Fibroblast of pulmonary artery (primary cell): ENCODE measurements around the gene TRIM65.
"Not testable (repeated sequence)": the region's sequence is repeated elsewhere in the genome, so short reads cannot be mapped to it uniquely, and the experiment has no call there.

ENCODE experiments used
- DNase-seq: peaks from one replicate; pipeline ENCODE4 v3.0.0-alpha.2; 2010; ENCODE audit warnings: low read depth
- H3K4me3 ChIP-seq: replicated peaks from 2 replicates; pipeline ENCODE4 v1.5.1; 2011; ENCODE audit warnings: low read depth, mild to moderate bottlenecking, control low read depth, low read length, moderate library complexity
- CTCF ChIP-seq: IDR thresholded peaks from 2 replicates; pipeline ENCODE4 v1.5.1; 2011; ENCODE audit warnings: mild to moderate bottlenecking, control low read depth, low read length, inconsistent platforms; ENCODE audit errors: missing control alignments

TRIM65 gene

DNA sequence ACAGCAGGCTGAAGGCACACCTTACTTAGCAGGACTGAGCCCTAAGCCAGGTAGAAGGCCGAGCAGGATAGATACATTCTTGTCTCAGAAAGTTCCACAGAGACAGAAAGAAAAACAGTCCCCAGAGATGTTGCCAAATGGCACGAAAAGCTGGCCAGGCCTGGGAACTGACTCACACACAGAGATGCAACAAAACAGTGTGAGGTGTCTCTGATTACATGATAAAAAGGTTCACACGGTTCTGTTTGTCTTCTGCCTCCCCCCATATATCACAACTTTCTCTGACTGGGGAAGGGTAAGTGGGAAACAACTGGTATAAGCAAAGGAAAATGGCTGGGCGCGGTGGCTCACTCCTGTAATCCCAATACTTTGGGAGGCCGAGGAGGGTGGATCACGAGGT lies 43.3 kb downstream of the TRIM65 start:
- no peak overlapping the region for H3K4me3 ChIP-seq
- peak; percentile 59 for DNase-seq
- TF ChIP-seq CTCF = no peak

DNA sequence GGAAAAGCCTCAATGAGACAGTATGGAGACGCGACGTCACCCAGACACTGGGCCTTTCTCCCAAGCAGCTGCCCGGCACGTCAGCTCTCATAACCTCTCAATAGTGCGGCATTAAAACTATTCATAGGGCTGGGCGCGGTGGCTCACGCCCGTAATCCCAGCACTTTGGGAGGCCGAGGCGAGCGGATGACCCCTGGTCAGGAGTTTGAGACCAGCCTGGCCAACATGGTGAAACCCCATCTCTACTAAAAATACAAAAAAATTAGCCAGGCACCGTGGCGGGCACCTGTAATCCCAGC lies 45.1 kb downstream of the TRIM65 start:
- H3K4me3 ChIP-seq, DNase-seq: not testable (repeated sequence)

DNA sequence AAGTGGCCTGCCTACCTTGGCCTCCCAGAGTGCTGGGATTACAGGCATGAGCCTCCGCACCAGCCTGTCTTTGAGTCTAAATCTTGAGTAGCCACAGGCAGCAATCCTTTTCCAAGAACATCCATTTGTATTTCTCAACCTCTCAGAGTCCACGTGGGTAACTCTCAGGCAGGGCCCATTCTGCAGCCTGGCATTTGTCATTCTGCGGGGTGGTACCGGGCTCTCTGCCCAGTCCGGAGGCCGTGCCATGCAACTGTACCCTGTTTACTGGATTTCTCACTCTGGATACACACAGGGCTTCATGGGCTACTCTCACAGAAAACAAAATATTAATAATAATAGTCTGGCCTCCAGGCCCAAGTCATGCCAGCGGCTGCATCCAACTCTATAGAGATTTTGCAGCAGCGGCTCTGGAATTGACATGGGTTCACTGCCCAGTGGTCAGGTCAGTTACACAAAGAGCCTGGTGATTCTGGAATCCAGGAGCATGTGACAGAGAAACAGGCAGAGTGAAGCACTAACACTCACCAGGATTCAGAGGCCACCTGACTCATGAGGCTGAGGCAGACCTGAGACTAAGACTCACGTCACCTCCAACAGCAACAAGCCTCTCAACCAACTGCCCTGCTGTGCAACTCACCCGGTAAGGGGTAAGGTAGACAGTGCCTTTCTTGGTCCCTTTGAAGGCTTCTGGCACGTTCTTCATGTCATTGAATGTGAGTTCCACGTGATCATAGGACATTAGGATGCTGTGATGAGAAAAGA lies 45.6 kb downstream of the TRIM65 start:
- TF ChIP-seq CTCF = no peak
- DNase-seq = no peak
- no peak overlapping the region for H3K4me3 ChIP-seq

- no peak for TF ChIP-seq CTCF
- H3K4me3 ChIP-seq = no peak overlapping the region
- DNase-seq = no peak
These were observed 47.0 kb downstream of the TRIM65 start for GRCh38 chr17:75849724-75850123.

- no peak overlapping the region for H3K4me3 ChIP-seq
- no peak for TF ChIP-seq CTCF
- no peak for DNase-seq
These were observed 47.5 kb downstream of the TRIM65 start for GRCh38 chr17:75849279-75849646.

DNA sequence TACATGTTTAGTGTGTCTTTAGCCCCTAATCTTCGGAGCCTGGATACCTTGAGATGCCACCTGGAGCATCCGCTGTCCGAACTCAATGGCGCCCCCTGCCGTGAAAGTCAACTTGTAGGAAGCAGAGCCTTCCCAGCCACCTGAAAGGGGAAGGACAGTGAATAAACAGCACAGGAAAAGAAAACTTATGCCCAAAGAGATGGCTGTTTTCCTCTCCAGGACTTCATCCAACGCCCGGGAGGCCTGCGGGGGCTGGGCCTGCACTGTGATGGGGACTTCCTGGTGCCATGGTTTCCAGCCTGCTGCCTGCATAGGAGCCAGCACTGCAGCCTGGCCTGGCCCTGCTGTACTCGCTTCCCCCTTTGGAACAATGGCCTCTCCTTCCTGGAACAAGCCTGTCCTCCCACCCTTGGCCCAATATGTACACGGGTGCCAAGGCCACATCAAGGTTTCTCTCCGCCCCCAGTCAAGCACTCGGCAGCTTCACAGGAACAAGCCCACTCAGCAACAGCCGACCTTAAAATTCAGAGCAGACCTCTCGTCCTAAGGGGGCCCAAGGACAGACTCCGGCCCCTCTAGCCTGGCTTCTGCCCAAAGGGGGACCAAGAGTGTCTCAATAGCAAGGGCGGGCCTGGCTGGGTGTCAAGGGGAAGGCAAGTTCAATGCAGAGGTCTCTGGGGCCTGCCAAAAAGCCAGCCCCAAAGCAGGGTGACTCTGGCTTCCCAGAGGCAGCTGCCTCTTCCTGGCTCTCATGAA lies 48.0 kb downstream of the TRIM65 start:
- peak; percentile 77 for TF ChIP-seq CTCF
- peak; percentile 87 for DNase-seq
- no peak overlapping the region for H3K4me3 ChIP-seq

DNA sequence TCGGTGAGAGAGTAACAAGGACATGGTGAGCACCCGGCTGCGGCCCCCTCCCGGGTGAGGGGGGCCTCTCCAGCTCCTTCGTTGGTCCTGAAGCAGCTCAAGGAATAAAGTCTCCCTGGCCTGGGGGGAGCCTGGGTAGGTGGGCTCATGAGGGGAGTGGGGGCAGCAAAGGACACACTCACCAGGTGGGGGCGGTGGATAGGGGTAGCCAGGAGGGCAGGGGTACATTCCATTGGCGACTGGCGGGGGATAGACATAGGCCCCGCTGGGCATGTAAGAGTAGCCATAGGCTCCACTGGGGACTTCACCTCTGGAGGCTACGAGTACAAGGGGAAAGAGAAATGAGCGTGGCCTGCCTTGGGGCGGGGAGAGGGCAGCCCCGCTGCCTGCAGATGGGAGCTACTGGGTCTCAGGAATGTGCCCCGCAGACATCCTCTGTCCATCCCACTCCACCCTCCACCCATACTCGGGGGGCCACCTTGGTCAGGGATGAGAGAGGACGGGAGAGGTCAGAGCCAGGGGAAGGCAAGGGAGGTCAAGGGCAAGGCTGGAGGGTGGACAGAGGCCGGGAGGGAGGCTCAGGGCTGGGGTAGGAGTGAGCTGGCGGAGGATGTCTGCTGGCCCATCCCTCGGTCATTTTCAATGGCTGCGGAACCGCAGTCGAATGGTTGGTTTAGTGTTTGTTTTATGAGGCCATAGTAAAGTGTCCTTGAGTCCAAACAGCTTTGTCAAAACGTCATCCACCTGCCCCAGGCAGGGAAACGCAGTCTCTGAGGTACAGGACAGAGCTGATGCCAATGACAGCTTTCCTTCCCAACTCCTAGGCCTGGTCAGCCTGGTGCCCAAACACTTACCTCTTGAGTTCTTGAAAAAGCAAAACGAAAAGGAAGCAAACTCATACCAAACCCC lies 48.9 kb downstream of the TRIM65 start:
- no peak for DNase-seq
- H3K4me3 ChIP-seq = no peak overlapping the region
- no peak for TF ChIP-seq CTCF
